SU-DHL-6 (cell line): ENCODE data around the gene PSMA7.

ENCODE experiments used
- CTCF ChIP-seq: fragments of 200-600 bp; sonication (generic); IDR thresholded peaks from one replicate; pipeline ENCODE4 v1.5.1; 2017; ENCODE audit warnings: antibody characterized with exemption, mild to moderate bottlenecking, low read length, moderate library complexity; ENCODE audit not compliant: insufficient read depth, poor library complexity, severe bottlenecking
- EZH2phosphoT487 ChIP-seq: fragments of 200-600 bp; sonication (generic), shearing (Covaris generic); conservative IDR thresholded peaks from 2 replicates; pipeline ENCODE4 v1.6.1; 2018; ENCODE audit warnings: mild to moderate bottlenecking, antibody characterized with exemption, low read length, moderate library complexity, mixed read lengths

- TF ChIP-seq CTCF (no peak), EZH2phosphoT487 (no peak)
Measured at GRCh38 chr20:62128502-62128901, 14.7 kb downstream of the PSMA7 start.
